Cardiac atrium fibroblast (primary cell): Measurements from ENCODE around the gene GLT8D1. TPM values are rescaled to one million over a fixed set of nuclear protein-coding genes. Genes with fewer than 3 reads are reported as not detected.

ENCODE experiments used
- total RNA-seq: library from RNA; depleted of rRNA; stranded (reverse); fragments of >200 nt; gene quantifications from 2 replicates; pipeline ENCODE4 v1.2.3, GENCODE V29; 2015

GLT8D1 gene, protein sequence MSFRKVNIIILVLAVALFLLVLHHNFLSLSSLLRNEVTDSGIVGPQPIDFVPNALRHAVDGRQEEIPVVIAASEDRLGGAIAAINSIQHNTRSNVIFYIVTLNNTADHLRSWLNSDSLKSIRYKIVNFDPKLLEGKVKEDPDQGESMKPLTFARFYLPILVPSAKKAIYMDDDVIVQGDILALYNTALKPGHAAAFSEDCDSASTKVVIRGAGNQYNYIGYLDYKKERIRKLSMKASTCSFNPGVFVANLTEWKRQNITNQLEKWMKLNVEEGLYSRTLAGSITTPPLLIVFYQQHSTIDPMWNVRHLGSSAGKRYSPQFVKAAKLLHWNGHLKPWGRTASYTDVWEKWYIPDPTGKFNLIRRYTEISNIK
- total RNA-seq: 95.6 and 102 TPM in 2 replicates

DNA sequence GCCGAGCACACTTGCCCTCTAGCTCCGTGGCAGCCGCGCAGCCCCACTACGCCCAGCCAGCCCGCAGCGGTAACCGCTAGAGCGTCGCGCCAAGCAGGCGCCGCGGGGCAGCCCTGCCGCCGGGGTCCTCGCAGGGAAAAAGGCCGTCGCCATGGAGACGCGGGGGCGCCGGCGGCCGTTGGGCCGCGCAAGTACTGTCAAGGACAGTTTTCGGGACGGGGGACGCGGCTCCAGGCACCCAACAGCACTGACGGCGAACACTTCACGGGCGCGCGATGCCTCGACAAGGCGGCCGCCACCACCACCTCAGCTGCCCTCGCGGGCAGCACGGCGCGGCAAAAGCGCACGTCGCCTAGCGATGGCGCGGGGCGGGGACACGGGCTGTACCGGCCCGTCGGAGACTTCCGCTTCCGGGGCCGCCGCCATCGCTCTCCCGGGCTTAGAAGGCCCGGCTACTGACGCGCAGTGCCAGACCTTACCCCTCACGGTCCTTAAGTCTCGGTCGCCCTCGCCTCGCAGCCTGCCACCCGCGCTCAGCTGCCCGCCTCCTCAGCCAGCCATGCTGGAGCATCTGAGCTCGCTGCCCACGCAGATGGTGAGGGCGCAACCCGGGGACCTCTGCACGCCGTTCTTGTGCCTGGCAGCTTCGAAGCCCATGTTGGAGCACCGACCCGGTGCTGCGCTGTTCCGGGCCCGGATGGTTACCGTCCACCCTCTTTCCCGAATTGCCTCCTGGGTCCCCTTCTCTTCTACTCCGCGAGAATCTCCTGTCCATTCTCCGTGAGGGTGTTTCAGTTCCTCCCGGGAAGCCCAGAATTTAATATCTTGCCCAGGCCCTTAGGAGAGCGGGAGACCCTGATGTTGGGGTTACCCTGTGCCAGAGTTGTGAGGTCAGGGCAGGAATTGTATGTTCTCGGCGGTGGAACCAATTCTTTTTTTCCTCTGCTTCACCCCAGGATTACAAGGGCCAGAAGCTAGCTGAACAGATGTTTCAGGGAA lies at the start of gene GLT8D1, which contains the start of gene SPCS1:
GLT8D1 (minus strand) TSS at position 104 of the 999 bp plus-strand sequence. CDS start 5,331 bp downstream, outside the sequence.
SPCS1 (plus strand) TSS at position 419 of the 999 bp plus-strand sequence; CDS start at position 560, 141 bp downstream.

DNA sequence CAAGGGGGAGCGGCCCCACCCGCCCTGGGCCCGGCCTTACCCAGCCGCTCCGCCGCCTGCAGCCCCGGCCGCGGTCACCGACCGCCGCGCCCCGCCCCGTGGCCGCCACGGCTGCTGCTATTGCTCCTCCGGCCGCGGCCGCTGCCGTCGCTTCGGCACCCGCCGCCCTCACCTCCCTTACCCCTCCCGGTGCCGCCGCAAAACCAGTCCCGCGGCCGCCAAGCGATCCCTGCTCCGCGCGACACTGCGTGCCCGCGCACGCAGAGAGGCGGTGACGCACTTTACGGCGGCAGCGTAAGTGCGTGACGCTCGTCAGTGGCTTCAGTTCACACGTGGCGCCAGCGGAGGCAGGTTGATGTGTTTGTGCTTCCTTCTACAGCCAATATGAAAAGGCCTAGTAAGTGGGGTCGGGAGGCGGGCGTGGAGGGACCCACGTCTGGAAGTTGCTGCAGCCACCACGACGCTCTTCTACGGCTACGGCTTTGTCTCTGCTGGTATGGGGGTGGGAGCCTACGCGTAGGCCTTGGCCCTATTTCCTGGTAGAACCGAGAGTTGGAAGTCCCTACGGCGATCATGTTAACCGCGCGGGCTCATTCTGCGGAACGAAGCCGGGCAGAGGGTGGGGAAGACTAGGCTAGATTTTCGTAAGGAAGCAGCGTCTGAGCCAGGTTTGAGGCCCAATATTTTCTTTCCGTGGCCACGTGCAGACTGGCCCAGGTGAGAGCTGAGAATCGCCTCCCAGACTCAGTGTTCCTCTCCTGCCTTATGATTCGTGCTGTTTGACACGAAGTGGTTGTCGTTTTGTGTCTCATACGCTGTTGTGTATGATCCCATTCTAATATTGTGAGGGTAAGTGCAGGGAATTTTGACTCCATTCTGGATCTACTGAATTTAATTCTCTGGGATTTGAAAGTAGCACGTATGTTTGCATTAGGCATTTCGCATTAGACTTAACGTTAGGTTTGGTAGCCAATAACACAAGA lies 19.6 kb downstream of the GLT8D1 start, which contains the start of the genes GNL3 and PBRM1:
GNL3 (plus strand) TSS at position 324 of the 983 bp plus-strand sequence; CDS start at position 385, 61 bp downstream.
PBRM1 (minus strand) TSS at position 205 of the 983 bp plus-strand sequence.

Other genes with a start within 250 kb of the GLT8D1 start
- 2.0 and 7.1 TPM in 2 replicates for gene STAB1, start 210.5 kb downstream of the GLT8D1 start, total RNA-seq
- gene NT5DC2, start 171.9 kb downstream of the GLT8D1 start, total RNA-seq: 94.4 and 113 TPM in 2 replicates
- 0.18 and 0.65 TPM in 2 replicates for gene UQCC5, start 169.2 kb downstream of the GLT8D1 start, total RNA-seq
- gene PBRM1, start 19.9 kb downstream of the GLT8D1 start, total RNA-seq: 21.1 and 43.1 TPM in 2 replicates
- gene GNL3, start 19.8 kb downstream of the GLT8D1 start, total RNA-seq: 76.4 and 77.9 TPM in 2 replicates
- 151 and 153 TPM in 2 replicates for gene SPCS1, start 315 bp upstream of the GLT8D1 start, total RNA-seq
- gene NEK4, start 65.1 kb upstream of the GLT8D1 start, total RNA-seq: 9.7 and 12.2 TPM in 2 replicates
- not detected in 2 replicates for gene ITIH1, start 71.8 kb upstream of the GLT8D1 start, total RNA-seq
- 0.65 and 4.9 TPM in 2 replicates for gene ITIH3, start 89.0 kb upstream of the GLT8D1 start, total RNA-seq
- 0.49 and 4.5 TPM in 2 replicates for gene ITIH4, start 124.9 kb upstream of the GLT8D1 start, total RNA-seq
- gene MUSTN1, start 129.2 kb upstream of the GLT8D1 start, total RNA-seq: not detected in 2 replicates
- 11.6 and 12.0 TPM in 2 replicates for gene STIMATE, start 191.8 kb upstream of the GLT8D1 start, total RNA-seq